ENCODE data around the gene ARHGAP19. TPM values are rescaled to one million over a fixed set of nuclear protein-coding genes. Genes with fewer than 3 reads are reported as not detected.

Gene ARHGAP19
- total and polyA plus RNA-seq, 5 donors from 2014 or later: 4.4 to 12.9 (median 8.0) TPM

DNA sequence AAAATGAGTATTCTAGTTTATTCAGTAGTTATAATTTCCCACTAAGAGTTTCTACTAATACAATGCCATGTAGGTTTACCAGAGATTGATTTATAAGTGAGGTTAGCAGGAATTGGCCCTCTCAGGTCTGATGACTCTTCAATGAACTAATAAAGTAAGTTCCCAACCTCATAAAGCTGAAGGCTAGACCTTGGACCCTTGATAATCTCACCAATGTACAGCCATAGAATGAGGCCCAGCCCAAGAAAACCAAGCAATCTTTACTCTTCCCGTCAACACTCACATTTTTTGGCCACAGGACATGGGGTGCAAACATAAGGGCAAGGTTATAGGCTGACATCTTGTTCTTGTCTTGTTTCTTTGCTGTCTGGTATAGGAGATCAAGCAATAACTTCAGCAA is 33.3 kb downstream of the ARHGAP19 start:
- H3K27ac Mint-ChIP-seq: peak overlapping the region in 1 of 3 donors; percentile 59
- Histone ChIP-seq H3K4me3 (ENCODE audit: low read depth, low read length) (no peak overlapping the region), H3K36me3 (ENCODE audit: control insufficient read depth, insufficient read depth, low read length) (peaks cover 45% of the 10 kb centered on the region), H3K9me3 (ENCODE audit: control insufficient read depth in 2 of 2, low read length in 2 of 2) (no peaks in the 10 kb centered on the region), H3K27me3 (ENCODE audit: control insufficient read depth, insufficient read depth, low read length) (no peaks in the 10 kb centered on the region), H3K4me1 (ENCODE audit: control insufficient read depth, insufficient read depth, low read length, poor library complexity, severe bottlenecking) (no peaks in the 10 kb centered on the region), H3K27ac (ENCODE audit: insufficient read depth, low read length, poor library complexity, severe bottlenecking) (no peak overlapping the region)
- no peak overlapping the region for H3K4me3 Mint-ChIP-seq
- H3K4me1 Mint-ChIP-seq: peaks cover 4 to 17% (median 6%) of the 10 kb centered on the region in 4 donors
- H3K36me3 Mint-ChIP-seq: peaks cover 34% of the 10 kb centered on the region
- H3K27me3 Mint-ChIP-seq: no peaks in the 10 kb centered on the region
- H3K9me3 Mint-ChIP-seq: no peaks in the 10 kb centered on the region
- ATAC-seq (ENCODE audit: low read depth in 2 of 2): no peak
- no peak for DNase-seq

GRCh38 chr10:97256356-97256755 is 36.1 kb downstream of the ARHGAP19 start:
- ATAC-seq (ENCODE audit: low read depth in 2 of 2) (no peak), DNase-seq (no peak)
- Histone ChIP-seq H3K9me3 (ENCODE audit: control insufficient read depth in 2 of 2, low read length in 2 of 2) (no peaks in the 10 kb centered on the region), H3K27me3 (ENCODE audit: control insufficient read depth, insufficient read depth, low read length) (no peaks in the 10 kb centered on the region), H3K27ac (ENCODE audit: insufficient read depth, low read length, poor library complexity, severe bottlenecking) (no peak overlapping the region), H3K4me3 (ENCODE audit: low read depth, low read length) (no peak overlapping the region), H3K4me1 (ENCODE audit: control insufficient read depth, insufficient read depth, low read length, poor library complexity, severe bottlenecking) (no peaks in the 10 kb centered on the region), H3K36me3 (ENCODE audit: control insufficient read depth, insufficient read depth, low read length) (peaks cover 47% of the 10 kb centered on the region)
- Mint-ChIP-seq H3K36me3 (peaks cover 44% of the 10 kb centered on the region), H3K27ac (peak overlapping the region in 1 of 3 donors; percentile 2), H3K9me3 (peaks cover 0 to 2% (median 0%) of the 10 kb centered on the region in 7 donors), H3K4me1 (peaks cover 5 to 17% (median 10%) of the 10 kb centered on the region in 4 donors), H3K4me3 (no peak overlapping the region), H3K27me3 (no peaks in the 10 kb centered on the region)

DNA sequence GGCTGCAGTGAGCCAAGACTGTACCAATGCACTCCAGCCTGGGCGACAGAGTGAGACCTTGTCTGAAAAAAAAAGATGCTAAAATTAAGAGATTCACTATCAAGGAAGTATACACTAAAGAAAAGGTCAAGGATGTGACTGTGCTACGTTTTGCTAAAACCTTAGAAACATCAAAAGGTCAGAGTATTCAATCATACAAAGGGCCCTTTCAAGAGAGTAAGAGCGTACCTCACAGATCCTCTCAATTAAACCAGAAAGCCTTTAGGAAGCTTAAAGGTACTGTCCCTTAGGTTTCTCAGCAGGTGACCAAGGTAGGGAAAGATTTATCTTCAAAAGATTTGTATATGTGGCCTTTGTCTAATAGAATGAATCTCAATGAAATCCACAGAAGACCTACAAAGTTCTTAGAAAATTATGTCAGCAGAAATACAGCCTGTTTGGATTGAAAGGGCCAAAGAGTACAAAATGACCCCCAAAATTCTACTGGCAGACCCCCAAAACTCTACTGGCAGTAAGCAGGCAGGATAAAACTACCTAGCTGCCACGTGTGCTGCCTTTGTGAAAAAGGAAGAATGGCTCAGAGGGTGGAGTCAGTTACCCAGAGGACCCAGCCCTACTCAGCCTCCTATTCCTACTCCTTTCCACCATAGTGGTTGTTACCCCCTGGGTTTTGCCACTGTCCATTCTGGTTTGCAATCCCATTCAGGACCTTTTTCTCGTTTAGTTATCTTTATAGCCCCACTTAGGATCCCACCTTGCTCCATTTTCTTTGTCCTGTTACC is 36.7 kb downstream of the ARHGAP19 start:
- Mint-ChIP-seq H3K36me3 (peaks cover 44% of the 10 kb centered on the region), H3K4me1 (peaks cover 5 to 12% (median 10%) of the 10 kb centered on the region in 4 donors), H3K4me3 (no peak overlapping the region), H3K27ac (peak overlapping the region in 2 of 3 donors; percentile 2 to 39), H3K27me3 (no peaks in the 10 kb centered on the region), H3K9me3 (peaks cover 0 to 2% (median 0%) of the 10 kb centered on the region in 7 donors)
- no peak for ATAC-seq (ENCODE audit: low read depth in 2 of 2)
- H3K27me3 ChIP-seq (ENCODE audit: control insufficient read depth, insufficient read depth, low read length): no peaks in the 10 kb centered on the region
- no peak for DNase-seq
- no peak overlapping the region for H3K4me3 ChIP-seq (ENCODE audit: low read depth, low read length)
- no peaks in the 10 kb centered on the region for H3K9me3 ChIP-seq (ENCODE audit: control insufficient read depth in 2 of 2, low read length in 2 of 2)
- peaks cover 49% of the 10 kb centered on the region for H3K36me3 ChIP-seq (ENCODE audit: control insufficient read depth, insufficient read depth, low read length)
- H3K4me1 ChIP-seq (ENCODE audit: control insufficient read depth, insufficient read depth, low read length, poor library complexity, severe bottlenecking): no peaks in the 10 kb centered on the region
- H3K27ac ChIP-seq (ENCODE audit: insufficient read depth, low read length, poor library complexity, severe bottlenecking): no peak overlapping the region

- no peak overlapping the region for H3K27ac Mint-ChIP-seq
- DNase-seq (no peak), ATAC-seq (ENCODE audit: low read depth in 2 of 2) (no peak)
- peaks cover 2 to 12% (median 10%) of the 10 kb centered on the region in 4 donors for H3K4me1 Mint-ChIP-seq
- Histone ChIP-seq H3K4me1 (ENCODE audit: control insufficient read depth, insufficient read depth, low read length, poor library complexity, severe bottlenecking) (no peaks in the 10 kb centered on the region), H3K4me3 (ENCODE audit: low read depth, low read length) (no peak overlapping the region), H3K27ac (ENCODE audit: insufficient read depth, low read length, poor library complexity, severe bottlenecking) (no peak overlapping the region), H3K27me3 (ENCODE audit: control insufficient read depth, insufficient read depth, low read length) (no peaks in the 10 kb centered on the region), H3K9me3 (ENCODE audit: control insufficient read depth in 2 of 2, low read length in 2 of 2) (no peaks in the 10 kb centered on the region), H3K36me3 (ENCODE audit: control insufficient read depth, insufficient read depth, low read length) (peaks cover 50% of the 10 kb centered on the region)
- H3K9me3 Mint-ChIP-seq: peaks cover 0 to 2% (median 0%) of the 10 kb centered on the region in 7 donors
- no peaks in the 10 kb centered on the region for H3K27me3 Mint-ChIP-seq
- peaks cover 44% of the 10 kb centered on the region for H3K36me3 Mint-ChIP-seq
- H3K4me3 Mint-ChIP-seq: no peak overlapping the region
These were observed 37.7 kb downstream of the ARHGAP19 start for GRCh38 chr10:97254694-97255093.

DNA sequence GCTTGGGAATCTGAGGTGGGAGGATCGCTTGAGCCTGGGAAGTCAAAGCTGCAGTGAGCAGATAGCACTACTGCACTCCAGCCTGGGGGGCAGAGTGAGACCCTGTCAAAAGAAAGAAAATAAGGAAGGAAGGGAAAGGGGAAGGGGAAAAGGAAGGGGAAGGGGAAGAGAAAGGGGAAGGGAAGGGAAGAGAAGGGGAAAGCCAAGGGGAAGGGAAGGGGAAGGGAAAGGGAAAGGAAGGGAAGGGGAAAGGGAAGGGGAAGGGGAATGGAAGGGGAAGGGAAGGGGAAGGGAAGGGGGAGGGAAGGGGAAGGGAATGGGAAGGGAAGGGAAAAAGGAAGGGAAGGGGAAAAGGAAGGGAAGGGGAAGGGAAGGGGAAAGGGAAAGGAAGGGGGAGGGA is 41.5 kb downstream of the ARHGAP19 start:
- no peak for ATAC-seq (ENCODE audit: low read depth in 2 of 2)
- peaks cover 44% of the 10 kb centered on the region for H3K36me3 Mint-ChIP-seq
- no peak for DNase-seq
- no peaks in the 10 kb centered on the region for H3K4me1 ChIP-seq (ENCODE audit: control insufficient read depth, insufficient read depth, low read length, poor library complexity, severe bottlenecking)
- H3K9me3 ChIP-seq (ENCODE audit: control insufficient read depth in 2 of 2, low read length in 2 of 2): no peaks in the 10 kb centered on the region
- peaks cover 26% of the 10 kb centered on the region for H3K36me3 ChIP-seq (ENCODE audit: control insufficient read depth, insufficient read depth, low read length)
- H3K4me3 ChIP-seq (ENCODE audit: low read depth, low read length): no peak overlapping the region
- H3K4me3 Mint-ChIP-seq: peak overlapping the region in 1 of 4 donors; percentile 51
- H3K27me3 Mint-ChIP-seq: no peaks in the 10 kb centered on the region
- H3K4me1 Mint-ChIP-seq: peaks cover 2 to 9% (median 6%) of the 10 kb centered on the region in 4 donors
- no peaks in the 10 kb centered on the region for H3K27me3 ChIP-seq (ENCODE audit: control insufficient read depth, insufficient read depth, low read length)
- H3K27ac ChIP-seq (ENCODE audit: insufficient read depth, low read length, poor library complexity, severe bottlenecking): no peak overlapping the region
- peaks cover 0 to 2% (median 0%) of the 10 kb centered on the region in 7 donors for H3K9me3 Mint-ChIP-seq
- H3K27ac Mint-ChIP-seq: no peak overlapping the region

- H3K4me1 Mint-ChIP-seq: peaks cover 0 to 5% (median 0%) of the 10 kb centered on the region in 4 donors
- H3K4me3 Mint-ChIP-seq: no peak overlapping the region
- Histone ChIP-seq H3K4me3 (ENCODE audit: low read depth, low read length) (no peak overlapping the region), H3K36me3 (ENCODE audit: control insufficient read depth, insufficient read depth, low read length) (peaks cover 35% of the 10 kb centered on the region), H3K4me1 (ENCODE audit: control insufficient read depth, insufficient read depth, low read length, poor library complexity, severe bottlenecking) (no peaks in the 10 kb centered on the region), H3K9me3 (ENCODE audit: control insufficient read depth in 2 of 2, low read length in 2 of 2) (no peaks in the 10 kb centered on the region), H3K27me3 (ENCODE audit: control insufficient read depth, insufficient read depth, low read length) (no peaks in the 10 kb centered on the region), H3K27ac (ENCODE audit: insufficient read depth, low read length, poor library complexity, severe bottlenecking) (no peak overlapping the region)
- no peak for ATAC-seq (ENCODE audit: low read depth in 2 of 2)
- H3K27me3 Mint-ChIP-seq: no peaks in the 10 kb centered on the region
- peaks cover 28% of the 10 kb centered on the region for H3K36me3 Mint-ChIP-seq
- no peaks in the 10 kb centered on the region for H3K9me3 Mint-ChIP-seq
- no peak for DNase-seq
- H3K27ac Mint-ChIP-seq: no peak overlapping the region
These were observed 48.6 kb downstream of the ARHGAP19 start for GRCh38 chr10:97243836-97244235.

- Mint-ChIP-seq H3K27ac (no peak overlapping the region), H3K9me3 (no peaks in the 10 kb centered on the region), H3K27me3 (no peaks in the 10 kb centered on the region), H3K4me3 (no peak overlapping the region), H3K4me1 (peaks cover 0 to 6% (median 1%) of the 10 kb centered on the region in 4 donors), H3K36me3 (peaks cover 17% of the 10 kb centered on the region)
- ATAC-seq (ENCODE audit: low read depth in 2 of 2) (no peak), DNase-seq (no peak)
- H3K27me3 ChIP-seq (ENCODE audit: control insufficient read depth, insufficient read depth, low read length): no peaks in the 10 kb centered on the region
- H3K9me3 ChIP-seq (ENCODE audit: control insufficient read depth in 2 of 2, low read length in 2 of 2): no peaks in the 10 kb centered on the region
- no peak overlapping the region for H3K4me3 ChIP-seq (ENCODE audit: low read depth, low read length)
- no peak overlapping the region for H3K27ac ChIP-seq (ENCODE audit: insufficient read depth, low read length, poor library complexity, severe bottlenecking)
- no peaks in the 10 kb centered on the region for H3K4me1 ChIP-seq (ENCODE audit: control insufficient read depth, insufficient read depth, low read length, poor library complexity, severe bottlenecking)
- peaks cover 18% of the 10 kb centered on the region for H3K36me3 ChIP-seq (ENCODE audit: control insufficient read depth, insufficient read depth, low read length)
These were observed 53.6 kb downstream of the ARHGAP19 start for GRCh38 chr10:97238855-97239254.

DNA sequence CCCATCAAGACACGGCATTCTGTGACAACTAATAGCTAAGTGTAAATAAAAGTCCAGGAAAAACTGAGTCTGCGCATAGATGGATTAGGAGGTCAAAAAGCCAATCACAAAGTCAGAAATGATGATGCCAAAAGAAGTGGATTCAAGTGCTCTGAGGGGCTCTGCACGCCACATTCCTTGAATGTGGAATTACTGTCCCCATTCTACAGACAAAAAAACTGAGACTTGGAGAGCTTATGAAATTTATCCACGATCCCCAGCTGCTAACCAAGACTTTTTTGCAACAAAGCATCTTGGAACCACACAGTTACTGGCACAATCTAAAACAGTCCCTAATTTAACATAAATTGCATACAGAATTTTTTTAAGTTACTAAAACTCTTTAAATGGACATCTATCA is 57.1 kb downstream of the ARHGAP19 start:
- Mint-ChIP-seq H3K4me3 (no peak overlapping the region), H3K4me1 (peaks cover 2 to 6% (median 3%) of the 10 kb centered on the region in 4 donors), H3K27me3 (no peaks in the 10 kb centered on the region), H3K27ac (no peak overlapping the region), H3K9me3 (no peaks in the 10 kb centered on the region), H3K36me3 (peaks cover 16% of the 10 kb centered on the region)
- no peaks in the 10 kb centered on the region for H3K27me3 ChIP-seq (ENCODE audit: control insufficient read depth, insufficient read depth, low read length)
- no peak overlapping the region for H3K27ac ChIP-seq (ENCODE audit: insufficient read depth, low read length, poor library complexity, severe bottlenecking)
- H3K4me1 ChIP-seq (ENCODE audit: control insufficient read depth, insufficient read depth, low read length, poor library complexity, severe bottlenecking): no peaks in the 10 kb centered on the region
- DNase-seq (no peak), ATAC-seq (ENCODE audit: low read depth in 2 of 2) (no peak)
- no peaks in the 10 kb centered on the region for H3K9me3 ChIP-seq (ENCODE audit: control insufficient read depth in 2 of 2, low read length in 2 of 2)
- H3K36me3 ChIP-seq (ENCODE audit: control insufficient read depth, insufficient read depth, low read length): peaks cover 7% of the 10 kb centered on the region
- H3K4me3 ChIP-seq (ENCODE audit: low read depth, low read length): no peak overlapping the region
